HG02870 (cell line): ENCODE measurements around the gene SUOX.
"Not testable (repeated sequence)": the region's sequence is repeated elsewhere in the genome, so short reads cannot be mapped to it uniquely, and the experiment has no call there.

Experiments
- ATAC-seq: cut with Tn5 transposase; IDR thresholded peaks from one replicate; pipeline ENCODE4 v1.9.1; 2021; ENCODE audit warnings: mild to moderate bottlenecking, moderate library complexity; ENCODE audit not compliant: unreplicated experiment

SUOX gene

DNA sequence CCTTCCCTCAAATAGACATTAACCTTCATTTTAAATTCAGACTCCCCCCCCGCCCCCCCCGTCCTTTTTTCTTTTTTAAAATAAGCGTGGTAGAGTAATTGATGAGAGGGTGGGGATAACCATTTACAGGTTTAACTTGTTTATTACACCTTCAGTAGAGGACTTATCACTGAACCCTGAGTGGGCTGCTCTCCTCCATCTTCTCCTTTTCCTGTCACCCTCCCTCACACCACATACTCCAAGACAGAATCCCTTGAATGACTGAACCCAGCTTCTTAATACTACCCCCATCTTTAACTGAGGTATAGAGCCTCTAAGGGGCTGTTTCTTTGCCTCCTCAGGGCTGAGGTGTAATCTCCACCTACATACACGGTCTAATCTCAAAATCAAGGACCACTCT is 20.1 kb downstream of the SUOX start:
- no peak for ATAC-seq

GRCh38 chr12:56018356-56018755 is 21.3 kb downstream of the SUOX start:
- ATAC-seq, result no peak

DNA sequence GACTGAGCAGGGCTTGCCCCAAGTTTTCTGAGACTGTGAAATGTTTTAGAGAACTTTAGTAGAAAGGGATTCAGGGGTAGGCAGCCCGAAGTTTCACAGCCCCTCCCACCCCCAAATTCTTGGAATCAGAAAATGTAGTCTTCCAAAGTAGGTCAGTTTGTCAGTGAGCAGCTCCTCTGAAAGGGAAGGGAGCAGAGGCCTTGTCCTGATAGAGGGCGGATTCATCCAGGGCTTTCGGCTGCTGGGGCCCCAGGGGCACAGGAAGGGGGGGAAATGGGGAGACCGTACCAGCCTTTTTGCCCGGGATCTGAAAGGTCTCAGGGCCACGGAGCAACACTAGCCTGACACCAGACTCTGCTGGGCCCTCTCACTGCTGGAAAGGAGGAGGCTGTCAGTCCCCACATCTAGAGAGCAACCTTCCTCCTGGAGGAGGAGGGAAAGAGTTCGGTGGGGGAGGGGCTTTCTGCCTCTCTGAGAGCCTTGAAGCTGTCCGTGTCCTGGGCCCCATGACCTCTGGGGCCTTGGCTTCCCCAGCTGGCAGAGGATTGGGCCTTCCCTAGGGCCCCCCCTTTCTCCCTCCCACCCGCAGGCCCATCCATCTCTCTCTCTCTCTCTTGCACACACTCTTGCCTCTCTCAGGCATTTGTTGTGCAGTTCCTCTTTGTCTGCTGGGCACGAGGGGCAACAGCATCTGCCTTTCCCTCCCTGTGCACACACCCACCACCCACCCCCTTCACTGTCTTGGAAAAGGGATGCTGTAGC is 23.5 kb downstream of the SUOX start, which contains the start of gene IKZF4:
IKZF4 (plus strand) TSS at position 621 of the 762 bp plus-strand sequence. CDS start 451 bp downstream, outside the sequence.
- ATAC-seq, result no peak

- no peak for ATAC-seq
Measured at GRCh38 chr12:56021889-56022497, 24.9 kb downstream of the SUOX start.

- no peak for ATAC-seq
Measured at GRCh38 chr12:56028511-56029165, 31.6 kb downstream of the SUOX start.

DNA sequence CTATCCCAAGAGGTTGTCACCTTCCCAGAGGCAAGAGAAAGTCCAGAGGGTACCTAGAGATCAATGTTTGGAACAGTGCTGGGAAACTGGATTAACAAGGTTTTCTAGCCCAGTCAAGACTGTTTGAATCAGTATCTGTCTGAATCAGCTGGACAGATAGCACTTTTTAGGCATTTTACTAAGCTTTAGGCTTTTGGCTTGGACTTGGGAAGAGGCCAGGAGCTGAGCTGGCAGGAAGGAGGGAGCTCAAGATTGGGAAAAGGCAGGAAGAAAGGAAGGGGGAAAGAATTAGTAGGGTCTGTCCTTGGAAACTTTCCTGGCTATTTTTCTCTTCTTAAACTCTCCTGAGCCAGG is 32.1 kb downstream of the SUOX start:
- ATAC-seq, result no peak

DNA sequence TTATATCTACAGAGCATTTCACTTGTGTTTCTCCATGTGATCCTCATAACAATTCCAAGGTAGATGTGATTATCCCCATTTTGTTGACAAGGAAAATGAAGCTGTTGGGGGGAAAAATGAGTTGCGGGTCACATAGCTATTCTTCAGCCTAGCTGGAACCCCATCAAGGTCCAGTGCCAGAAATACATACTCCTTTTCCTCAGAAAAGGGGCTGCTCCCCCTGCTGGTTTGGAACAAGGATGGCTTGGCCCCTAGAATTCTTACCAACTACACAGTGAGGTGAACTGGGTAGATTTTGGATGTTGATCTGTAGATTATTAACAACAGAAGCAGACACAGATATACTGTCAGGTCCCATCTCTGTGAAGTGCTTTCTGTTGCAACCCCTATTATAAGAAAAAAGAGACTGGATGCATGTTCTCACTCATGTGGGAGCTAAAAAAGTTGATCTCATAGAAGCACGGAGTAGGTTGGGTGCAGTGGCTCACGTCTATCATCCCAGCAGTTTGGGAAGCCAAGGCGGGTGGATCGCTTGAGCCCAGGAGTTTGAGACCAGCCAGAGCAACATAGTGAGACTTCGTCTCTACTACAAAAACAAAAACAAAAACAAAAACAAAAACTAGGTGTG is 32.7 kb downstream of the SUOX start:
- ATAC-seq, result no peak

- no peak for ATAC-seq
Measured at GRCh38 chr12:56031987-56032386, 34.9 kb downstream of the SUOX start.

DNA sequence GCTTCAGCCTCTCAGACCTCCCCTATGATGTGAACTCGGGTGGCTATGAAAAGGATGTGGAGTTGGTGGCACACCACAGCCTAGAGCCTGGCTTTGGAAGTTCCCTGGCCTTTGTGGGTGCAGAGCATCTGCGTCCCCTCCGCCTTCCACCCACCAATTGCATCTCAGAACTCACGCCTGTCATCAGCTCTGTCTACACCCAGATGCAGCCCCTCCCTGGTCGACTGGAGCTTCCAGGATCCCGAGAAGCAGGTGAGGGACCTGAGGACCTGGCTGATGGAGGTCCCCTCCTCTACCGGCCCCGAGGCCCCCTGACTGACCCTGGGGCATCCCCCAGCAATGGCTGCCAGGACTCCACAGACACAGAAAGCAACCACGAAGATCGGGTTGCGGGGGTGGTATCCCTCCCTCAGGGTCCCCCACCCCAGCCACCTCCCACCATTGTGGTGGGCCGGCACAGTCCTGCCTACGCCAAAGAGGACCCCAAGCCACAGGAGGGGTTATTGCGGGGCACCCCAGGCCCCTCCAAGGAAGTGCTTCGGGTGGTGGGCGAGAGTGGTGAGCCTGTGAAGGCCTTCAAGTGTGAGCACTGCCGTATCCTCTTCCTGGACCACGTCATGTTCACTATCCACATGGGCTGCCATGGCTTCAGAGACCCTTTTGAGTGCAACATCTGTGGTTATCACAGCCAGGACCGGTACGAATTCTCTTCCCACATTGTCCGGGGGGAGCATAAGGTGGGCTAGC is 37.7 kb downstream of the SUOX start:
- ATAC-seq, result no peak

DNA sequence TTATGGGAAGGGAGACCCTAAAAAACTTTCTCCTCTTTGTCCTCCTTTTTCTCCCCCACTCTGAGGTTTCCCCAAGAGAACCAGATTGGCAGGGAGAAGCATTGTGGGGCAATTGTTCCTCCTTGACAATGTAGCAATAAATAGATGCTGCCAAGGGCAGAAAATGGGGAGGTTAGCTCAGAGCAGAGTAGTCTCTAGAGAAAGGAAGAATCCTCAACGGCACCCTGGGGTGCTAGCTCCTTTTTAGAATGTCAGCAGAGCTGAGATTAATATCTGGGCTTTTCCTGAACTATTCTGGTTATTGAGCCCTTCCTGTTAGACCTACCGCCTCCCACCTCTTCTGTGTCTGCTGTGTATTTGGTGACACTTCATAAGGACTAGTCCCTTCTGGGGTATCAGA is 40.1 kb downstream of the SUOX start:
- ATAC-seq, result no peak

DNA sequence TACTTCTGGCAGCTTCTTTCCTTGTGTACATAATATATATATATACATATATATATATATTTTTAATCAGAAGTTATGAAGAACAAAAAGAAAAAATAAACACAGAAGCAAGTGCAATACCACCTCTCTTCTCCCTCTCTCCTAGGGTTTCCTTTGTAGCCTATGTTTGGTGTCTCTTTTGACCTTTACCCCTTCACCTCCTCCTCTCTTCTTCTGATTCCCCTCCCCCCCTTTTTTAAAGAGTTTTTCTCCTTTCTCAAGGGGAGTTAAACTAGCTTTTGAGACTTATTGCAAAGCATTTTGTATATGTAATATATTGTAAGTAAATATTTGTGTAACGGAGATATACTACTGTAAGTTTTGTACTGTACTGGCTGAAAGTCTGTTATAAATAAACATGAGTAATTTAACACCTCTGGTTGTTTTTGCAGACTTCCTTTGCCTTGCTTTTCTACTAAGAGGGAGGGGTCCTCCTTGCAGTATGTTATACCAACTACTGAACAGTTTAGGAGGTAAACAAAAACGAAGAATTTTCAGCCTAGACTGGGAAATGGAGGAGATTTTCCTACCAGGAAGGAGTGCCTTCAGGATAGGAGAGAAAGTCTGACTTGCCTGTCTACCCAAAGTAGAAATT is 41.1 kb downstream of the SUOX start:
- no peak for ATAC-seq

DNA sequence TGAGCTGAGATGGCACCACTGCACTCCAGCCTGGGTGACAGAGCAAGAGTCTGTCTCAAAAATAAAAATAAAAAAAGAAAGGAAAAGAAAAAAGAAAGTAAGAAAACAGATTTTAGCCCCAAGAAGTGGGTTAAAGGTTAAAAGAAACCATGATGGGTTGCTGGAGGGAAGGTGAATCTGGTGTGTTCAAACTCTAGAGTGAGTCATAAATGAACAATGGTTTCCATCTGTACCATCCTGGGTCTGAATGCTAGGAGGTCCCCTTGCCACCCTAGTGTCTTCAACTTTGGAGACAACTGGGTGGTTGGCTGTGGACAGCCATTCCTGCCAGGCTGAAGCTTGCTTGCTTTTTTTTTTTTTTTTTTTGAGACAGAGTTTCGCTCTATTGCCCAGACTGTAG is 43.1 kb downstream of the SUOX start:
- no peak for ATAC-seq

- peak; percentile 2 for ATAC-seq
Measured at GRCh38 chr12:56040963-56041551, 44.0 kb downstream of the SUOX start.

GRCh38 chr12:56041552-56042429 is 44.7 kb downstream of the SUOX start, which contains the start of gene RPS26:
TSS of gene RPS26 (plus strand) at chr12:56041918. CDS start at chr12:56042167, 249 bp downstream.
- ATAC-seq, result peak; percentile 91

GRCh38 chr12:56042430-56042813 is 45.3 kb downstream of the SUOX start:
- not testable (repeated sequence) for ATAC-seq

GRCh38 chr12:56042843-56043242 is 45.8 kb downstream of the SUOX start:
- no peak for ATAC-seq

DNA sequence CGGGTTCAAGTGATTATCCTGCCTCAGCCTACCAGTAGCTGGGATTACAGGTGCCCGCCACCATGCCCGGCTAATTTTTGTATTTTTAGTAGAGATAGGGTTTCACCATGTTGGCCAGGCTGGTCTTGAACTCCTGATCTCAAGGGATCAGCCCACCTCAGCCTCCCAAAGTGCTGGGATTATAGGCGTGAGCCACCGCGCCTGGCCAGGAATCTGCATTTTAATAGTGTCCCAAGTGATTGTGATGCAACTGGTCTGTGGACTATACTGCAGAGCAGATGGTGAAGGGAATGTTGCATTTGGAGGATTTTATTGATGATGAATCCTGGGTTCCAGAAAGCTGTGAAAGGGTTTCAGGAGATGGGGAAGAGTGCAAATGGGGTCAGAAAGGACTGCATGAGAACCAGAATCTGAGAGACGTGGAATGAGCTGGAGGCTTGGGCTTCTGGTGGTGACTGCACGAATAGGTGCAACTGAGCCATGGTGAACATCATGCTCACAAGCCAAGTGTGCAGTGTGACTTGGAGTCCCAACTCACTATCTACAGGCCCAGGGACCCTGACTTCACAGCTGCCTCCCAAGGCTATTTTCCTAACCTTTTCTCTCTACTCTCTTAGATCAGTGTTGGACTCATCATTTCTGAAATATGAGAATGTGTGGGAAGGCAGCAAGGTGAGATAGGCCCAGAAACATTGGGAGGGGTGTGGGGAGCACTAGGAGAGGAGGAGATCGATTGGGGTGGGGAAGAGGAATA is 49.1 kb downstream of the SUOX start:
- ATAC-seq, result no peak

DNA sequence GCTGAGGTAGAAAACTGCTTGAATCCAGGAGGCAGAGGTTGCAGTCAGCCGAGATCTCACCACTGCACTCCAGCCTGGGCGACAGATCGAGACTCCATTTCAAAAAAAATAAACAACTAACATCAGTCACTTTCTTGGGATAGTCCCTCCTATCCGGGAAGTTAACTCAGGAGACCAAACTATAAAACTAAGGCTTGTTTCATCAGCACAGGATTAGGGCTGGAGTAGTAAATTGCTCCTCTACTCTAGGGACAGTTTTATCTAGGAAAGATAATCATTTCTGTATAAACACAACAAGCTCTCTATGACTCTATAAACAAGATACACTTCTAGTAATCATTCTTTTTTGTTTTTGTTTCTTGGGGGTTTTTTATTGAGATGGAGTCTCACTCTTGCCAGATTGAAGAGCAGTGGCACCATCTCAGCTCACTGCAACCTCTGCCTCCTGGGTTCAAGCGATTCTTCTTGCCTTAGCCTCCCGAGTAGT is 56.4 kb downstream of the SUOX start:
- ATAC-seq, result no peak
